HL-60 (cell line): ENCODE results near the gene HSPA12B.

Experiments
- GABPA ChIP-seq: IDR thresholded peaks from 2 replicates; pipeline ENCODE4 v1.6.1; 2012; ENCODE audit warnings: low read depth
- POLR2AphosphoS5 ChIP-seq: IDR thresholded peaks from 2 replicates; pipeline ENCODE4 v1.6.1; 2012; ENCODE audit warnings: low read depth
- REST ChIP-seq: IDR thresholded peaks from 2 replicates; pipeline ENCODE4 v1.6.1; 2012; ENCODE audit warnings: low read depth; ENCODE audit not compliant: insufficient replicate concordance
- SPI1 ChIP-seq: IDR thresholded peaks from 2 replicates; pipeline ENCODE4 v1.6.1; 2012; ENCODE audit warnings: low read depth, mild to moderate bottlenecking, borderline replicate concordance
- TF ChIP-seq, protein P1 (sequence below): IDR thresholded peaks from one replicate; pipeline ENCODE4 v1.5.1; 2011; ENCODE audit warnings: low read length, control low read depth, inconsistent platforms; ENCODE audit not compliant: insufficient read depth

DNA sequence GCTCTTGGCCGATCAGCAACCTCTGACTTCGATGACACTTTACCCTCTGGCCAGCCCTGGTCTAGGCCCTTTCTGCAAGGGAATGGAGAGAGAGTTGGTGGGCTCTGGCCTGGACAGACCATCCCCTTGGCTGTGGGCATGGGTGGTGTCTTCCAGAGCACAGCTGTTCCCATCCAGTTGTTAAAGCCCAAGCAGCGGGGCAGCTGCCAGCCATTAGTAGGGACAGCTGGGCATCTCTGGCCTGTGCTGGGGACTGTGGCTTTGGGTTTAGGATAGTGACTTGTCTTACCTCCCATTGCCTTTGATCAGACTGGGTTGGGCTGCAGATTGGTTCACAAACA is 66.4 kb downstream of the HSPA12B start:
- TF ChIP-seq, protein P1, sequence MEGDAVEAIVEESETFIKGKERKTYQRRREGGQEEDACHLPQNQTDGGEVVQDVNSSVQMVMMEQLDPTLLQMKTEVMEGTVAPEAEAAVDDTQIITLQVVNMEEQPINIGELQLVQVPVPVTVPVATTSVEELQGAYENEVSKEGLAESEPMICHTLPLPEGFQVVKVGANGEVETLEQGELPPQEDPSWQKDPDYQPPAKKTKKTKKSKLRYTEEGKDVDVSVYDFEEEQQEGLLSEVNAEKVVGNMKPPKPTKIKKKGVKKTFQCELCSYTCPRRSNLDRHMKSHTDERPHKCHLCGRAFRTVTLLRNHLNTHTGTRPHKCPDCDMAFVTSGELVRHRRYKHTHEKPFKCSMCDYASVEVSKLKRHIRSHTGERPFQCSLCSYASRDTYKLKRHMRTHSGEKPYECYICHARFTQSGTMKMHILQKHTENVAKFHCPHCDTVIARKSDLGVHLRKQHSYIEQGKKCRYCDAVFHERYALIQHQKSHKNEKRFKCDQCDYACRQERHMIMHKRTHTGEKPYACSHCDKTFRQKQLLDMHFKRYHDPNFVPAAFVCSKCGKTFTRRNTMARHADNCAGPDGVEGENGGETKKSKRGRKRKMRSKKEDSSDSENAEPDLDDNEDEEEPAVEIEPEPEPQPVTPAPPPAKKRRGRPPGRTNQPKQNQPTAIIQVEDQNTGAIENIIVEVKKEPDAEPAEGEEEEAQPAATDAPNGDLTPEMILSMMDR = no peak
- no peak for TF ChIP-seq POLR2AphosphoS5
- TF ChIP-seq REST = no peak
- TF ChIP-seq GABPA = no peak
- TF ChIP-seq SPI1 = no peak
